ENCODE data around the gene GYPE. TPM values are rescaled to one million over a fixed set of nuclear protein-coding genes. Genes with fewer than 3 reads are reported as not detected.
"Not testable (repeated sequence)": the region's sequence is repeated elsewhere in the genome, so short reads cannot be mapped to it uniquely, and the experiment has no call there.

GYPE gene
- total RNA-seq, 1 donor: 3.1 TPM

GRCh38 chr4:143907811-143908210 lies 2.5 kb upstream of the GYPE start:
- not testable (repeated sequence) for DNase-seq (ENCODE audit: low read depth); H3K4me3 ChIP-seq (ENCODE audit: low read depth, low read length)
- peak; percentile 33 for TF ChIP-seq CTCF (IDR thresholded peaks at IDR 0.05; ENCODE audit: insufficient read depth, low read length)

GRCh38 chr4:143904431-143904830 lies 928 bp downstream of the GYPE start:
- not testable (repeated sequence) for DNase-seq (ENCODE audit: low read depth); H3K4me3 ChIP-seq (ENCODE audit: low read depth, low read length)

- not testable (repeated sequence) for DNase-seq (ENCODE audit: low read depth); H3K4me3 ChIP-seq (ENCODE audit: low read depth, low read length)
Measured at GRCh38 chr4:143890323-143890722, 15.0 kb downstream of the GYPE start.

GRCh38 chr4:143888189-143888588 lies 17.2 kb downstream of the GYPE start:
- not testable (repeated sequence) for DNase-seq (ENCODE audit: low read depth); H3K4me3 ChIP-seq (ENCODE audit: low read depth, low read length)

GRCh38 chr4:143884965-143885364 lies 20.4 kb downstream of the GYPE start:
- H3K4me3 ChIP-seq (ENCODE audit: low read depth, low read length); DNase-seq (ENCODE audit: low read depth): not testable (repeated sequence)

- no peak for TF ChIP-seq CTCF (IDR thresholded peaks at IDR 0.05; ENCODE audit: insufficient read depth, low read length)
- DNase-seq (ENCODE audit: low read depth): no peak
- H3K4me3 ChIP-seq (ENCODE audit: low read depth, low read length): no peak overlapping the region
Measured at GRCh38 chr4:143883529-143883928, 21.8 kb downstream of the GYPE start.

- DNase-seq (ENCODE audit: low read depth): no peak
- TF ChIP-seq CTCF (IDR thresholded peaks at IDR 0.05; ENCODE audit: insufficient read depth, low read length): no peak
- no peak overlapping the region for H3K4me3 ChIP-seq (ENCODE audit: low read depth, low read length)
Measured at GRCh38 chr4:143882892-143883291, 22.5 kb downstream of the GYPE start.

GRCh38 chr4:143879561-143879960 lies 25.8 kb downstream of the GYPE start:
- DNase-seq (ENCODE audit: low read depth); H3K4me3 ChIP-seq (ENCODE audit: low read depth, low read length): not testable (repeated sequence)

- DNase-seq (ENCODE audit: low read depth); H3K4me3 ChIP-seq (ENCODE audit: low read depth, low read length): not testable (repeated sequence)
Measured at GRCh38 chr4:143875357-143875756, 30.0 kb downstream of the GYPE start.

GRCh38 chr4:143870523-143871268 lies 34.7 kb downstream of the GYPE start:
- not testable (repeated sequence) for H3K4me3 ChIP-seq (ENCODE audit: low read depth, low read length); DNase-seq (ENCODE audit: low read depth)

- not testable (repeated sequence) for H3K4me3 ChIP-seq (ENCODE audit: low read depth, low read length); DNase-seq (ENCODE audit: low read depth)
Measured at GRCh38 chr4:143869925-143870324, 35.4 kb downstream of the GYPE start.

GRCh38 chr4:143862716-143863115 lies 42.6 kb downstream of the GYPE start:
- not testable (repeated sequence) for H3K4me3 ChIP-seq (ENCODE audit: low read depth, low read length); DNase-seq (ENCODE audit: low read depth)

Data from fibroblast of the aortic adventitia (primary cell).